GM19023 (cell line): ENCODE measurements around the gene NOTCH1.

Experiments used
- ATAC-seq: cut with Tn5 transposase; IDR thresholded peaks from one replicate; pipeline ENCODE4 v1.9.1; 2021; ENCODE audit warnings: mild to moderate bottlenecking, moderate library complexity; ENCODE audit not compliant: unreplicated experiment

Gene NOTCH1

DNA sequence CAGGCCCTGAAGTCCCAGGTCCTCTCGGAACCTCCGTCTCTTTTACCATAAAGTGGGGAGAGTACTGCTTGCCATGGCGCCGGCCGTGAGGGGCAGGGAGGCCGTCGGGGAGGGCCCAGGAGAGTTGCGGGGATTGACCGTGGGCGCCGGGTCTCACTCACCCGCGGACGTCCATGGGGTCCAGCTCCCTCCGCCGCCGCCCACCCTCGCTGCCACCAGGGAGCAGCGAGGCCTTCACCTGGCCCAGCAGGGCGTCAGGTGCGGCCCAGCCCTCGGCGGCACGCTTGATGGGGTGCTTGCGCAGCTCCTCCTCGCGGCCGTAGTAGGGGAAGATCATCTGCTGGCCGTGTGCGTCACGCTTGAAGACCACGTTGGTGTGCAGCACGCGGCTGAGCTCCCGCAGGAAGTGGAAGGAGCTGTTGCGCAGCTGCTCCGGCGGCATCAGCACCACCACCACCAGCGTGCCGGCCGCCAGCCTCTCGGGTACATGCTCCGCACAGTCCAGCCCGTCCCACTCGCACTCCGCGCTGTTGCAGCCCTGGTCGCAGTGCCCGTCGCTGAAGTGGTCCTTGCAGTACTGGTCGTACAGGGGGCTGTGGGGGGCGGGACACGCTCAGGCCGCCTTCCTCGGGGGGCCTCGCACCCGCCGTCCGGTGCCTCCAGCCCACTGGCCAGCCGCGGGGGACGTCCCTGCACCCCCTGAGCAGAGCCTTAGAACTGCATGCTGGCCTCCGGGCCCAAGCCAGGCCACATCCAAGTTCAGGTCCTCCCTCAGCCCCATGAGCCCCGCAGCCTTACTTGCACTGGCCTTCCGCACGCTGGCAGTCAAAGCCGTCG lies 41.1 kb downstream of the NOTCH1 start:
- no peak for ATAC-seq

DNA sequence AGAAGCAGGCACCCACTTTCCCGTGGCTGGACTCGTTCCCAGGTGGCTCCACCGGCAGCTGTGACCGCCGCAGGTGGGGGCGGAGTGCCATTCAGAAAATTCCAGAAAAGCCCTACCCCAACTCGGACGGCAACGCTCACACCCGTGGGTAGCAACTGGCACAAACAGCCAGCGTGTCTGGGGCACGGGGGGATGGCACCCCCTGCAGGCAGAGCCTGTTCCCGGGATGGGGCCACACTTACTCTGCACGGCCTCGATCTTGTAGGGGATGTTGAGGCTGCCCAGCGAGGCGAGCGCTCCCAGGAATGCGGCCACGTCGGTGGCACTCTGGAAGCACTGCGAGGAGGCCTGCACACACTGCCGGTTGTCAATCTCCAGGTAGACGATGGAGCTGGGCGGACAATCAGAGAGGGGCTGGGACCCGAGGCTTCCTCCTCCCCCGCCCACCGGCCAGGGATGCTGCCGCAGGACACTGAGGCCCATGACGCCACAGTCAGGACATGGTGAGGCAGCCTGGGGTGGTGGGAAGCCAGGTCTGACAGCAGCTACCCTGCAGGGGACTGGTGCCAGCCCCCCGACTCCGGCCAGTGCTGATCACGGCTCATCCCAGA lies 42.8 kb downstream of the NOTCH1 start:
- ATAC-seq = no peak

DNA sequence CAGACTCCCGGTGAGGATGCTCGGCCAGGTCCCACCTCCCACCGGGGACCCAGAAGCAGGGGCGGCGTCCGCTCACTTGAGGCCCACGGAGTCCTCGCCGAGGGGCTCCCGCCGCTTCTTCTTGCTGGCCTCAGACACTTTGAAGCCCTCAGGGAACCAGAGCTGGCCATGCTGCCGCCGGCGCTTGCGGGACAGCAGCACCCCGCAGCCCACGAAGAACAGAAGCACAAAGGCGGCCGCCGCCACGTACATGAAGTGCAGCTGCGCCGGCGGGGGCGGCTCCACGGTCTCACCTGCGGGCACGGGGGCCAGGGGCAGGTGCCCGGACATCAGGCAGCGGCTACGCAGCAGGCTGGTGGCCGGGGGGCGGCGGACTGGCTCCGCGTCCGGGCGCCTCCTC lies 43.7 kb downstream of the NOTCH1 start:
- ATAC-seq = no peak

DNA sequence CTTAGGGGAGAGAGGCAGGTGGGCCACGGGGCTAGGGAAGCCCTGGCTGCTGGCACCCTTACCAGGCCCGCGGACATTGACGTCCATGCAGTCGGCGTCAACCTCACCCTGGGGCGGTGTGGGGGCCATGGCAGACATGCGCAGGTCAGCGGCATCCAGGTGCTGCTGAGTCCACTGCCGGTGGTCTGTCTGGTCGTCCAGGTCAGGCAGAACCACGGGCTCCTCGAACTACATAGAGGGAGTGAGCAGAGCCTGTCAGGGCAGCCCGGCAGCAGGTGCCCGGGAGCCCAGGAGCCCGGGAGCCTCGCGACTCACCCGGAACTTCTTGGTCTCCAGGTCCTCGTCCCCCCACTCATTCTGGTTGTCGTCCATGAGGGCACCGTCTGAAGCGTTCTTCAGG lies 44.2 kb downstream of the NOTCH1 start:
- no peak for ATAC-seq

DNA sequence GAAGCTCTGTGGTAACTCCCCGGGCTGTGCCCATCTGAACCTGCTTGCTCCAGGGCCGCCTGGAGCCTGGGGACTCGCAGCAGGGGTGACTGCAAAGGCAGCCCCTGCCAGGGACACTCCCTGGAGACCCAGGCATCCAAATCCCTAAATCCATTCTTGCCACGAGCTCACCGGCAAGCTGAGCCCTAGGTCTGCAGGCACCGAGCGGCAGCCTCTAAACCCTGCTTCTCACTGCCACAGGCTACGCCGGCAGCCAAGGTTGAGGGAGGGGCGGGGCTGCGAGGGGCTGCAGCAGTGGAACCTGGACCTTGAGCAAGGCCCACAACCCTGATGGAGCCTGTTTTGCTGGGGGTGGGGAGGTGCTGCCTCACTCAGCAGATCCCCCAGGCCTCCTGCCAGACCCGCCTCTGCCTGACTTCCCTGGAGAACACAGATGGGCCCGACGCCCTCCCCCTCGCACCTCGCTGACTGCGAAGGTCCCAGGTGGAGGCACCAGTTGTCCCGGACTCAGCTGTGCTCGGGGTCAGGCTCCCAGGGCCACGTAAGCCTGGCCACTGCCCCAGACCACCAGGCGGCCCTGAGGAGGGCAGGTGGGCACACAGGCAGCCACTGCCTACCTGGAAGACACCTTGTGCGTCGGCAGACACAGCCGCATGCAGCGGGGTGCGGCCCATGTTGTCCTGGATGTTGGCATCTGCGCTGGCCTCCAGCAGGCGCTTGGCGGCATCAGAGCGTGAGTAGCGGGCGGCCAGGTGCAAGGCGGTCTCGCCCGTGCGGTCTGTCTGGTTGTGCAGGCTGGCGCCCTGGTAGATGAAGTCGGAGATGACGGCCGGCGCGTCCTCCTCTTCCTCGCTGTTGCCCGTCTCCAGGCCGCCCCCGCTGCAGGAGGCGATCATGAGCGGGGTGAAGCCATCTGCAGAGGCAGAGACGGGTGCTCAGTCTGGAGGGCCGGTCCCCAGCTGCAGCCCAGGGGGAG lies 45.6 kb downstream of the NOTCH1 start:
- ATAC-seq = no peak

DNA sequence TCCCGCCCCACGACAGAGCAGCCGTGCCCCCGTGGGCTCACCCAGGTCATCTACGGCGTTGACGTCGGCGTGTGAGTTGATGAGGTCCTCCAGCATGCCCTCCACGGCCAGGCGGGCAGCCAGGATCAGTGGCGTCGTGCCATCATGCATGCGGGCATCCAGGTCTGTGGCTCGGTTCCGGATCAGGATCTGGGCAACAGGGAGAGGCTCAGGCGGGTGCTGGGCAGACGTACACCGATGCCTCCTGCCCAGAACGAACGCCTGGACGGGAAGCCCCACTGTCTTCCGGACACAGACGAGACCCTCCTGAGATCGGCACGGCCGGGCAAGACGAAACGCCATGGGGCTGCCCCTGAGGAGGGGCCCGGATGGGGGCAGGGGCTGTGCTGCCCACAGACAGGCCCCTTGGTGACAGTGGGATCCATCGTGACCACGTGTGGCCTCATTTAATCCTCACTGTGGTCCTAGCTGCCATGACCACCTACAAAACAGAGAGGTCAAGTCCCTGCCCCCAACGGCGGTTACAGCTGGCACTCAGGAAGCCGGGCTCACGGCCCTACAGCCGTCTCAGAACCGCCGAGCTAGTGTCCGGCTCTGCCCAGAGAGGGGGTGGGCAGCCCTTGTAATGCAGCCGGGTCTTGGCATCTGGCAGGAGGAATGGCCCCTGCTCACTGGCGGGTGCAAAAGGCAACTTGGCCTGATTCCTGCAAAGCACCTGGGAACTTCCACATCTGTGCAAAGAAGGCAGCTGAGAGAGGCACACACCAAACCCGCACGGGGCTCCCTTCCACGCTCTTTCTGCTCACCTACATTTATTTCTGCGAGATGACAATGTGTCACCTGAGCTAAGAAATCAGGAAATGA lies 46.5 kb downstream of the NOTCH1 start:
- no peak for ATAC-seq

DNA sequence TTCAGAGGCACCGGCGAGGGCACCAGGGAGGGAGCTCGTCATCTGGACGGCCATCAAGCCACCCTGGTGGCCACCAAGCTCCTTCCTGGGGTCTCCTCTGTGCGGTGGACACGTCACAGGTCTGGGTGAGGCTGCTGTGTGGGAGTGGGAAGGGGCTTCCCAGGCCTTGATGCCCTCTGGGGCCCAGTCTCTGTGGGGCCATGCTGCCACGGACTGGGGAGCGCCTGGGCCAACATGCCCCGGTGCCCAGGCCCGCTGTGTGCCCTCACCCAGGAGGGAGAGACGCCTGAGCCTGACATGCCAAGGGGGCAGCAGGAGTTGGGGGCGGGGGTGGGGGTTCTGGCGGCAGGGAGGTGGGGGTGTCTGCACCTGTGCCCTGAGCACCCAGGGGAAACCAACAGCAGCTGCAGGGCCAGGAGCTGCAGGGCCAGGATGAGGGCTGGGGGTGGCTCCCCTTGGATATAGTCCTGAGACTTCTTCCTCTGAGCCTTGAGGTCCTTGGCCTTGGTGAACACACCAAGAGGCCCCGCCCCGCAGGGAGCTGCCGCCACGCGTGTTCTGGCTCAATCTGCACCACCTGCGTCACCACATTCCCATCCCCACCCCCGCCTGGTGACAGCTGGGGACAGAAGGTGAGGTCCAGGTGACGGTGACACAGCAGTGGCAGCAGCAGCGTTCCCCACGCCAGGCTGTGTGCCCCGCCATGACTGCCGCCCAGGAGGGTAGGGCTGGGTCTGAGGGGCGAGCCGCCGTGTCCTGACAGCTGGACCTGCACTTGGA lies 47.7 kb downstream of the NOTCH1 start:
- no peak for ATAC-seq

DNA sequence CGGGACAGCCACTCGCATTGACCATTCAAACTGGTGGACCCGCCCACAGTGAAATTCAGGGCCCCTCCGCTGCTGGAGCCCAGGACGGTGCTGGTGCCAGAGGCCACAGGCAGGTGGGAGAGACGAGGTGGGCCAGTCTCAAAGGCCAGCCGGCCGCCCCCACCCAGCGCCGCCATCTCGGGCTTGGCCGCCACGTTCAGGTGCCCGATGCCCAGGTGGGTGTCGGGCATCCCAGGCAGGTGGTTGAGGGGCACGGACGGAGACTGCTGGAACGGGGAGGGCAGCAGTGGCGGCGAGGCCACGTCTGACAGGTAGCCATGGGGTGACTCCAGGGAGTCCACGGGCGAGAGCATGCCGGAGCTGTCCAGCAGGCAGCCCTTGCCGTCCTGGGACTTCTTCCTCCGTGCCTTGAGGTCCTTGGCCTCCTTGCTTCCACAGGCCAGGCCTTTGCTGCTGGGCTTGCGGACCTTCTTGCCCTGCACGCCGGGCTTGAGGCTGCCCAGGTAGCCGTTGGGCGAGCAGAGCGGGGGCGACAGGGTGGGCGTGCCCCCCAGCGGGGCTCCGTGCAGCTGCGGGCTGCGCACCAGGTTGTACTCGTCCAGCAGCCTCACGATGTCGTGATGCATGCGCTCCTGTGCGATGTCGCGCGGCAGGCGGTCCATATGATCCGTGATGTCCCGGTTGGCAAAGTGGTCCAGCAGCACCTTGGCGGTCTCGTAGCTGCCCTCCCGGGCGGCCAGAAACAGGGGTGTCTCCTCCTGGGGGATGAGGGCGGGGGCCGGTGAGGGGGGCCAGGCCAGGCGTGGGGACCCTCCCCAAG lies 48.8 kb downstream of the NOTCH1 start:
- no peak for ATAC-seq

DNA sequence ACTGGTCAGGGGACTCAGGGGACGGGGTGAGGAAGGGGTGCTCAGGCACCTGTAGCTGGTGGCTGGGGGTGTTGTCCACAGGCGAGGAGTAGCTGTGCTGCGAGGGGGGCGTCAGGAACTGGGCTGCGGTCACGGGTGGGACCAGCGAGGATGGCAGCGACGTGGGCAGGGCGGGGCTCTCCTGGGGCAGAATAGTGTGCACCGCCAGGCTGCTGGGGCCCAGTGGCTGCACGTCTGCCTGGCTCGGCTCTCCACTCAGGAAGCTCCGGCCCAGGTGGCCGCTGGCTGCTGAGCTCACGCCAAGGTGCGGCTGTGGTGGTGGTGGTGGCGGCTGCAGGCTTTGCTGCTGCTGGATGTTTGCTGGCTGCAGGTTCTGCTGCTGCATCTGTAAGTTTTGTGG lies 49.7 kb downstream of the NOTCH1 start:
- ATAC-seq = no peak

DNA sequence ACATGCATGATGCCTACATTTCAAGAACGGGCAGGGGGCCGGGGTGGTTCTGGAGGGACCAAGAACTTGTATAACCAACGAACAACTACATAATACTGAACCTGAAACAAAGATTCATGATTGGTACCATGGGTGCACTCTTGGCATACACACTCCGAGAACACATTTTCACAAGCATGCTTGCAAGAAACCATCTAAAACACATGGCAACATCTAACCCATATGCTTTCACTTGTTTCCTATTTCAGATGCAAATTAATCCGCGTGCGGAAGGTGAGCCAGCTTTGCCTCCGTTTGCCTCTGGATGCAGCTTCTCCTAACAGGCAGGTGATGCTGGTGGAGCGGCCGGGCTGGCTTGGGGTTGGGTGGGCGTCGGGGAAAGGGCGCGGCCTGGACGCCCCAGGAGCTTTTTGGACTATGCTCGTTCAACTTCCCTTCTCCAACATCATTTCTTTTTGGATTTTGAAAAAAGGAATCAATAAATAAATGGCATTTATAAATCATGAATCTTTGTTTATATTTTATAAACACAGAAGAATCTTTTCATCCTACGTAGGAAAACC lies 50.5 kb downstream of the NOTCH1 start:
- ATAC-seq = no peak

DNA sequence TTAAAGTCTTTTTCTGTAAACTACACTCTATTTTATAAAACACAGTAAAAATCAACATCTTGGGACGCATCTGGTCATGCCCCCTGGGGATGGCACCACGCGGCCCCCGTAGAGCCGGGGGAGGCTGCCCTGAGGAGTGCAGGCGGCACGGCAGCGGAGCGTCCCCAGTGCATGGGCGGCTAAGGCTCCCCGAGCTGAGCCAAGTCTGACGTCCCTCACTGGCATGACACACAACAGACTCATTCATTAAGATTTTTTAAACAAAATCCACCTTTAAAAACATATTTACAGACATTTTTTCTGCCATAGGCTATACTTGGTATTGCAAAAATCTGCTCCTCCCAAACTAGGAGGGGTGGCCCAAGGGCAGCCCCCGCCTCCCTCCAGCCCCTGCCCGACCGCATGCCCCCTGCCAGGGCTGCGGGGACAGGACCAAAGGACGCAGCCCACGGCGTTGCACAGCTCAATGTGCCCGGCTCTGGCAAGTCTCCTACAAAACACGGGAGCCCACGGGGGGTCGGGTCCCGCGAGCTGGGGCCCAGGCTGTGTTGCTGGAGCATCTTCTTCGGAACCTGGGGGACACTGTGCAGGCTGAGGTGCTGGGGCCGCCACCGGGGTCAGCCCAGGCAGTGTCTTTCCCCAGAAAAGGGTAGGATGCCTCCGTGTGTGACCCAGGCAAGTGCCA lies 51.2 kb downstream of the NOTCH1 start:
- ATAC-seq = no peak

DNA sequence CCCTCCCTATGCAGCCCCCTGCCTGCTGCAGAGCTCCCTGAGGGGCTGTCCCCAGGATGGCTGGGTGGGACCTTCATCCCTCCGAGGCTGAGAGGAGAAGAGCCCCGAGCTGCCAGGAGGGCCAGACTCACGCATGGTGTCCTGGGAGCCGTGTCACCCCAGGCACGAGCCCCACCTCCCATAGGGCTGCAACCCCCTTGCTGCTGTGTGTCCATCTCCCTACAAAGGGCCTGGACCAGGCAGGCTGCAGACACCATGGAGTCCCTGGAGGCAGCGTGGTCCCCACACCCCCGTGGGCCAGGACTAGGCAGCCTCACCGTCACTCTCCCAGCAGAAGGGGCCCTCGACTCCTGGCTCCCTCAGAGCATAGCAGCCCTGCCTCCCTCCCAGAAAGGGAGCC lies 51.8 kb downstream of the NOTCH1 start:
- no peak for ATAC-seq

DNA sequence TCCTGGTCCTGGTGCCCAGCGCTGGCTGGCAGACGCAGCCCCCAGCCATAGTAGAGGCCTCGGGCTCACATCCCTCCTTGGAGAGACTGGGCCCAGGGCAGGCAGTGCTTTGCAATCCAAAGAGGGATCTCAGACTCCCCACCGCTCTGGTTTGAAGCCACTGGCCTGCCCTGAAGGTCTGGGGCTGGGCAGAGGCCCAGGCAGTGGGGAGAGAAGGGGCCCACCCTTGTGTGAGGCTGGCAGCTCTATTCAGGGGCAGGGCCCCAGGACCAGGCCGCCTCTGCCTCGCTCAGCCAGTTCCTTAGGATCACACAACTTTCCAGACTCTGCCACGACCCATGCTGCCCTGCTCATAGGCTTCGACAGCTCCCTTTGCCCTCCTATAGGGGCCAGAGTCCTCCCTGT lies 52.3 kb downstream of the NOTCH1 start:
- no peak for ATAC-seq

DNA sequence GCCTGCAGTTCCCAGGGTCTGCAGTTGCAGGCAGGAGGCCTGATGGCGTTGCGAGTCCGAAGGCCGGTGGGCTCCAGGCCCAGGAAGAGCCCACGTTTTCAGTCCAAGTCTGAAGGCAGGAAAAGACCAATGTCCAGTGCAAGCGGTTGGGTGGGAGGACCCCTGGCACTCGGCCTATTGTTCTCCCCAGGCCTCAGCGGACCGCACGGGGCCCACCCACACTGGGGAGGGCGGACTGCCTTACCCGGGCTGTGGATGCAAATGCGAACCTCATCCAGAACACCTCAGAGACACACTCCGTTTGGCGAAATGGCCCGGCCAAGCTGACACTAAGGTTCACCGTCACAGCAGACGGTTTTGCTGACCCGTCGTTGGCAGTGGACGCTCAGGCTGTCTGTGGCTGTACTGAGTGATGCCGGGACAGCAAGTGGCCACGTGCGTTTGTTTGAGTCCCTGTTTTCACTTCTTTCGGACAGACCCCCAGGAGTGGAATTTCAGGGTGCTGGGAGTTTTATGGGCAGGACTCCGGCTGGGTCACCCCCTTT lies 52.8 kb downstream of the NOTCH1 start:
- no peak for ATAC-seq

DNA sequence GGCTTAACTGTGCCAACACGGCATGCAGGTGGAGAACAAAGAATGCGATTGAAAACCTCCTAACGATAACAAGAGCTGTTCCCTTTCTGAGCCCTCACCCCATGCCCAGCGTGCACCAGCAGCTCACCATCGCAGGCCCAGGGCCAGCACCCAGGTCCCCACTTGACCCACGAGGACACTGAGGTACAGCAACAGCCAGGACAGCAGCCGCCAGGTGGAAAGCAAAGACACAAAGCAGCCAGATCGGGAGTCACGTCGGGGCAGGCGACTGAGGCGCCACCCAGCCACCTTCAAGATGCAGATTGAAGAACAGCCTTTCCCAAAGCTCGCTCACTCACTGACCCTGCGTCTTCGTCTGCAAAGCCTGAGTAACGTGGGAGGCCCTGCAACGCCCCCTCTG lies 56.1 kb downstream of the NOTCH1 start:
- ATAC-seq = no peak

DNA sequence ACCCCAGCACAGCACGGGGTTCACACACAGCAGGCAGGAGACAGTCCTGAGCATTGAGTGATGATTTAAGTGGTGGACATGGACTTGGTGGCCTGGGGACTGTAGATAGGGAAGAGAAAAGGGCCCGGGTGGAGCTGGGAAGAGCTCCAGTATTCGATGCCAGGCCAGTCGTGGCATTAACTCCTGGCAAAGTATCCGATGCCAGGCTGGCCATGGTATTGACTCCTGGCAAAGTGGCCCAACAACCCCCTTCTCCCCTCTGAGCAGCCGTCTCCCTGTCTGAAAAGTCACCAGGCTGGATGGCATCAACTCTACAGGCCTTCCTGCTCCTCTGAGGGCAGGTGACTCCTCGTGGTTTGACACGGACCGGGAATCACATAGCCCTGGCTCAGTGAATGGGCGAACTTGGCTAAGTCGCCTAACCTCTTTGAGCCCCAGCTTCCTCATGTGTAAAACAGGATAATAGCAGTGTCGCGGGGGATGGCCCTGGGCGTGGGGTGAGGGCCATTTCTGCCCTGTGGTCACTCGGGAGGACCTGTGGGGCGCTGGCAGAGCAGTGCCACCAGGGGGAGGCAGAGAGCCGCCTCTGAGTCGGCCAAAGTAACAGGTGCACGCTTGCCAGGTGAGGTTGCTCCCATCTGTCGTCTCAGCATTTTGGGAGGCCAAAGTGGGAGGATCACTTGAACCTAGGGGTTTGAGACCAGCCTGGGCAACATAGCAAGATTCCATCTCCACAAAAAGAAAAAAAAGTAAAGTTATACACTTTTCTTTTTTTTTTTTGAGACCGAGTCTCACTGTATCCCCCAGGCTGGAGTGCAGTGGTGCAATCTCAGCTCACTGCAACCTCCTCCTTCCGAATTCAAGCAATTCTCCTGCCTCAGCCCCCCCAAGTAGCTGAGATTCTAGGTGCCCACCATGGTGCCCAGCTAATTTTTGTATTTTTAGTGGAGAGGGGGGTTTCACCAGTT lies 57.3 kb downstream of the NOTCH1 start:
- no peak for ATAC-seq

DNA sequence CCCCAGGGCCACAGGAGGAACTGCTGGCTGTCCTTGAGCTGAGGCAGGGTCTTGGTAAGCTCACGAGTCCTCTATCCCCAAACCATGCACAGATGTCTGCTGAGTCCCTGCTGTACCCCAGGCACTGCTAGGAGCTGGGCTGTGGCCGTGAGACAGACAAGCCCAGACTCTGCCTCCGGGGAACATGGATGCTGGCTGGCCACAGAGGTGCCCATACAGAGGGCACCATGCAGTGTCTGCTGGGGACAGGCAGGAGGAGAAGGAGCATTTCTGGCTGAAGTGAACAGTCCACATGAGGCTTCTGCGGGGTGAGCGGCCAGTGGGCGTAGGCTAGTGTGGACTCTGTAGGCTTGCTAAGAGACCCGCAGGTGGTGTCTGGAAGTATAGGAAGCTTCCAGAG lies 58.2 kb downstream of the NOTCH1 start:
- ATAC-seq = no peak
